ENCODE measurements around the gene NRROS. TPM values are rescaled to one million over a fixed set of nuclear protein-coding genes. Genes with fewer than 3 reads are reported as not detected.

NRROS gene
- total and polyA plus RNA-seq, 2 of the 13 experiments (the other 11 are each of a cell fraction or from before 2014, with no cell fraction given): not detected

DNA sequence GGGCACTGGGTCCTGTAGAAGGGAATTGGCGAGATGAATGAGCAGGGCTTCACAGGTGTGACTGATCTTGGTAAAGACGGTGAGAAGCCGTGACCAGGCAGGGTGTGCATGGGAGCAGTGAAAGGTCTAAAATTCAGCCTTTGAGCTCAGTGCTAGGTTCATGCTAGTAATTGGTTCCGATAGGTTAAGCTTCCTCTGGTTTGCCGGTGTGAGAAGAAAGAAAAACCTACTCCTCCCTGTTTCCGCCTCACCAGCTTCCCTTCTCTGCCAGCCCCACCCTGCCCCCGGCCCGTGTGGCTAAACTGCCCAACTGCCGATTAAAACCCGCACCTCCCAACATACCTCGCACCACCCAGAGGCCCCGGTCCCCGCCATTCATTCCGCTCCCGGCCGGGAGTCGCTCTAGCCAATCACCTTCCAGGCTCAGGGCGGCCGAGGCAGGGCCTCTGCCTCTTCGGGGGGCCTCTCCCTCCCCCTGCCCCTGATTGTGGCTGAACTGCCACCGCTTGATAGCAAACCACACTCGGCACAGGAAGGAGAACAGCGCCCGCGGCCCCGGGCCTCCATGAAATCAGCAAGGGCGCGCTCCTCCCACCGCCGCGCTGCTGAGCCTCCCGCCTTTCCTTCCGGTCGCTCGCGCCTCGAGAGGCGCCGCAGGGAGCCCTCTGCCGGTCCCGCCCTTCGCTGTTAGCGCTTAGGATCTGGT lies 7.3 kb upstream of the NRROS start (continued):
- TF ChIP-seq ZBTB4 (CRISPR knock-in tag; IDR thresholded peaks at IDR 0.05; ENCODE audit: borderline replicate concordance) (no peak), ZNF296 (CRISPR knock-in tag; conservative IDR thresholded peaks at IDR 0.05) (peak; percentile 75; the same call in 1 of the 2 replicates), CHD4 (IDR thresholded peaks at IDR 0.05; ENCODE audit: borderline replicate concordance, low read length) (no peak), EHMT2 (IDR thresholded peaks at IDR 0.05; ENCODE audit: borderline replicate concordance, low read depth, low read length) (no peak), ZNF510 (CRISPR knock-in tag; IDR thresholded peaks at IDR 0.05; ENCODE audit: low read depth) (no peak), THAP11 (CRISPR knock-in tag; IDR thresholded peaks at IDR 0.05) (peak; percentile 54; the same call in 1 of the 2 replicates), ZNF124 (CRISPR knock-in tag; IDR thresholded peaks at IDR 0.05) (no peak), PHF21A (CRISPR knock-in tag; IDR thresholded peaks at IDR 0.05) (peak; percentile 29; the same call in 1 of the 2 replicates), RNF219 (CRISPR knock-in tag; IDR thresholded peaks at IDR 0.05) (no peak), ZKSCAN8 (CRISPR knock-in tag; IDR thresholded peaks at IDR 0.05; ENCODE audit: borderline replicate concordance) (peak; percentile 43; the same call in 1 of the 2 replicates), ZZZ3 (CRISPR knock-in tag; IDR thresholded peaks at IDR 0.05; ENCODE audit: borderline replicate concordance) (no peak)
- TF ChIP-seq, protein P1, sequence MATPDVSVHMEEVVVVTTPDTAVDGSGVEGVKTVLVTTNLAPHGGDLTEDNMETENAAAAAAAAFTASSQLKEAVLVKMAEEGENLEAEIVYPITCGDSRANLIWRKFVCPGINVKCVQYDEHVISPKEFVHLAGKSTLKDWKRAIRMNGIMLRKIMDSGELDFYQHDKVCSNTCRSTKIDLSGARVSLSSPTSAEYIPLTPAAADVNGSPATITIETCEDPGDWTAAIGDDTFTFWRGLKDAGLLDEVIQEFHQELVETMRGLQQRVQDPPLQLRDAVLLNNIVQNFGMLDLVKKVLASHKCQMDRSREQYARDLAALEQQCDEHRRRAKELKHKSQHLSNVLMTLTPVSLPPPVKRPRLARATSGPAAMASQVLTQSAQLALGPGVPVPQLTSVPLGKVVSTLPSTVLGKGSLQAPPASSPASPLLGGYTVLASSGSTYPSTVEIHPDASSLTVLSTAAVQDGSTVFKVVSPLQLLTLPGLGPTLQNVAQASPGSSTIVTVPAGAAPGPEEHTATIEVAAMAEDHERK (CRISPR knock-in tag; IDR thresholded peaks at IDR 0.05; ENCODE audit: low read depth): no peak
- TF ChIP-seq, protein P2, sequence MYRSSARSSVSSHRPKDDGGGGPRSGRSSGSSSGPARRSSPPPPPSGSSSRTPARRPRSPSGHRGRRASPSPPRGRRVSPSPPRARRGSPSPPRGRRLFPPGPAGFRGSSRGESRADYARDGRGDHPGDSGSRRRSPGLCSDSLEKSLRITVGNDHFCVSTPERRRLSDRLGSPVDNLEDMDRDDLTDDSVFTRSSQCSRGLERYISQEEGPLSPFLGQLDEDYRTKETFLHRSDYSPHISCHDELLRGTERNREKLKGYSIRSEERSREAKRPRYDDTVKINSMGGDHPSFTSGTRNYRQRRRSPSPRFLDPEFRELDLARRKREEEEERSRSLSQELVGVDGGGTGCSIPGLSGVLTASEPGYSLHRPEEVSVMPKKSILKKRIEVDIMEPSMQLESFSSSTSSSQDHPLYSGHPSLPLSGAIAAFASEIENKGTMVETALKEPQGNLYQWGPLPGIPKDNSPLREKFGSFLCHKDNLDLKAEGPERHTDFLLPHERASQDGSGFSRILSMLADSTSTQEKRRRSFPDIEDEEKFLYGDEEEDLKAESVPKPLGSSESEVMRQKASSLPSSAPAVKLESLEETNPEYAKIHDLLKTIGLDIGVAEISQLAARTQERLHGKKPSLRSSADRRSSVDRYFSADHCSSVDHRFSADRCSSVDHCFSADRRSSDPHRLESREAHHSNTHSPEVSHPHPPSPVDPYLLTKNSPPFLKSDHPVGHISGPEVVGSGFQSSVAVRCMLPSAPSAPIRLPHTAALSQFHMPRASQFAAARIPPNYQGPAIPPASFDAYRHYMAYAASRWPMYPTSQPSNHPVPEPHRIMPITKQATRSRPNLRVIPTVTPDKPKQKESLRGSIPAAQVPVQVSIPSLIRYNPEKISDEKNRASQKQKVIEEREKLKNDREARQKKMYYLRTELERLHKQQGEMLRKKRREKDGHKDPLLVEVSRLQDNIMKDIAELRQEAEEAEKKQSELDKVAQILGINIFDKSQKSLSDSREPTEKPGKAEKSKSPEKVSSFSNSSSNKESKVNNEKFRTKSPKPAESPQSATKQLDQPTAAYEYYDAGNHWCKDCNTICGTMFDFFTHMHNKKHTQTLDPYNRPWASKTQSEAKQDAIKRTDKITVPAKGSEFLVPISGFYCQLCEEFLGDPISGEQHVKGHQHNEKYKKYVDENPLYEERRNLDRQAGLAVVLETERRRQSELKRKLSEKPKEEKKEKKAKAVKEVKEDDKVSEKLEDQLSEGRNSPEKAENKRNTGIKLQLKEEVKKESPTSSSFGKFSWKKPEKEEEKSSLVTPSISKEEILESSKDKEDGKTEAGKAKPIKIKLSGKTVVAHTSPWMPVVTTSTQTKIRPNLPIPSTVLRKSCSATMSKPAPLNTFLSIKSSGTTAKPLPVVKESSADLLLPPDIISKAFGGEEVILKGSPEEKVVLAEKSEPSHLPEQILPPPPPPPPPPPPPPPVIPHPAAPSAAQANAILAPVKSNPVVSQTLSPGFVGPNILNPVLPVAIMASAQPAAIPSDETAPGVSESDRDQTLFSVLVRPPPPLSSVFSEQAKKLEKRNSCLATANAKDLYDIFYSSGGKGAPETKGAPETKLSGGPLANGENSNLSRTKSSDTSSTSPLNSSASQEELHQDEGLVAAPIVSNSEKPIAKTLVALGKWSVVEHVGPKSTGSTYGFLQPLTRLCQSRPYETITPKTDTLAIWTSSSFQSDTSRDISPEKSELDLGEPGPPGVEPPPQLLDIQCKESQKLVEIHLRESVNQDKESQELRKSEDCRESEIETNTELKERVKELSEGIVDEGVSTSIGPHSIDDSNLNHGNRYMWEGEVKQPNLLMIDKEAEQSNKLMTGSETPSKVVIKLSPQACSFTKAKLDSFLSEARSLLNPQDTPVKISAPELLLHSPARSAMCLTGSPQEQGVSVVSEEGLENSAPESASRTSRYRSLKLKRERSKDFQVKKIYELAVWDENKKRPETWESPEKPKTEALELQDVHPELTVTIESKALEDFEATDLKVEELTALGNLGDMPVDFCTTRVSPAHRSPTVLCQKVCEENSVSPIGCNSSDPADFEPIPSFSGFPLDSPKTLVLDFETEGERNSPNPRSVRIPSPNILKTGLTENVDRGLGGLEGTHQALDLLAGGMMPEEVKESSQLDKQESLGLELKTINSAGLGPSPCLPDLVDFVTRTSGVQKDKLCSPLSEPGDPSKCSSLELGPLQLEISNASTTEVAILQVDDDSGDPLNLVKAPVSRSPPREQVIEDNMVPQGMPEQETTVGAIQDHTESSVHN (CRISPR knock-in tag; IDR thresholded peaks at IDR 0.05): no peak

All from HepG2 (cell line).